Adipocyte (in vitro differentiated cells): Measurements from ENCODE around the gene ABCF1.
A peak's percentile ranks its signal among the peaks of the same experiment; 100 is the strongest.

ENCODE experiments used
- DNase-seq: peaks from one replicate; pipeline ENCODE4 v3.0.0-alpha.2; 2015; ENCODE audit warnings: low read depth
- H3K27me3 ChIP-seq: replicated peaks from 2 replicates; pipeline ENCODE4 v1.7.0; 2013; ENCODE audit warnings: mild to moderate bottlenecking, low read length, moderate library complexity; ENCODE audit not compliant: control insufficient read depth, insufficient read depth
- H3K36me3 ChIP-seq: 2 replicates; pipeline ENCODE4 v1.7.0; 2013; ENCODE audit warnings: low read length, mild to moderate bottlenecking, moderate library complexity; ENCODE audit not compliant: control insufficient read depth, insufficient read depth, severe bottlenecking
- H3K4me1 ChIP-seq: 2 replicates; pipeline ENCODE4 v1.7.0; 2013; ENCODE audit warnings: mild to moderate bottlenecking, low read length, moderate library complexity; ENCODE audit not compliant: control insufficient read depth, insufficient read depth
- H3K4me3 ChIP-seq: 2 replicates; pipeline ENCODE4 v1.7.0; 2013; ENCODE audit warnings: mild to moderate bottlenecking, low read length, moderate library complexity
- H3K9ac ChIP-seq: 2 replicates; pipeline ENCODE4 v1.7.0; 2013; ENCODE audit warnings: mild to moderate bottlenecking, low read length, moderate library complexity
- H3K9me3 ChIP-seq: 2 replicates; pipeline ENCODE4 v1.7.0; 2013; ENCODE audit warnings: mild to moderate bottlenecking, low read length, moderate library complexity; ENCODE audit not compliant: control insufficient read depth

Gene ABCF1

DNA sequence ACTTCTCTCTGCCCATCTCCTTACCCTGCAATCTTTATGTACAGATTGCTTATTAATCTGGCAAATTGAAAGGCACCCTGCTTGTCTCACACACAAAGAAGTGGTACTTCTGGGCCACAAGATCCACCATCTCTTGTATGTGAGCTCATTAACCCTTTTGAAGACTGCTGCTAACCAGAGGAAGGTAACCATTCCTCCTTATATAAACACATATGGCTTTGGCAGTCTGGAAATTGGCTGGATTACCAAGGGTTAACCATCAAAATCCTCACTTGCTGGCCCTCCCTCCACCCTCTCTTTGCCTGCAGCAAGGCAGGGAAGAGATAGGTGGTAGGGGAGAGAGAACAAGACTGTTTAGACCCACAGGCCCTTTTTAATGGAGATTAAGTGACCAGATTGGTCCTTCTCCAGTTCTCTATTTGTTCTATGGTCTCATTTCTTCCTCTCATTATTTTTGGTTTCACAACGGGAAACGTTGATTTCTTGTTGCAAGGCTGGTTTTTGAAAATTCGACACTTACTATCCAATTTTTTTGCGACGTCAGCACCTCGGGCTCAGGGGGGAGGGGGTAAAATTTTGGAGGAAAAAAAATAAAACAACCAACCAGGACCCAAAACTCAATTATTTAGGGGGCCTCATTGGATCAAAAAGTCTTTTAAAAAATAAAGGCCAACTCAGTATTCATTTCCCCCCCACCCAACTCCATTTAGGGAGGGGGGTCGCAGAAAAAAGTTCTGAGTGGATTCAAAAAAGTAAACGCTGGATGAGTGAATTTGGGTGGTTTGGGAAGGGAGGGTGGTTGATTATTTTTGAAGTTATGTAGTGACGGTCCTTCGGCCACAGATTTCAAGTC, 44.9 kb downstream of the ABCF1 start:
- peak; percentile 52 for DNase-seq
- no peaks in the 10 kb centered on the region for H3K27me3 ChIP-seq
- peaks cover 30% of the 10 kb centered on the region for H3K36me3 ChIP-seq
- H3K9me3 ChIP-seq = no peaks in the 10 kb centered on the region
- peaks cover 40% of the 10 kb centered on the region for H3K4me1 ChIP-seq
- peak overlapping the region; percentile 87 for H3K4me3 ChIP-seq
- peak overlapping the region; percentile 98 for H3K9ac ChIP-seq

DNA sequence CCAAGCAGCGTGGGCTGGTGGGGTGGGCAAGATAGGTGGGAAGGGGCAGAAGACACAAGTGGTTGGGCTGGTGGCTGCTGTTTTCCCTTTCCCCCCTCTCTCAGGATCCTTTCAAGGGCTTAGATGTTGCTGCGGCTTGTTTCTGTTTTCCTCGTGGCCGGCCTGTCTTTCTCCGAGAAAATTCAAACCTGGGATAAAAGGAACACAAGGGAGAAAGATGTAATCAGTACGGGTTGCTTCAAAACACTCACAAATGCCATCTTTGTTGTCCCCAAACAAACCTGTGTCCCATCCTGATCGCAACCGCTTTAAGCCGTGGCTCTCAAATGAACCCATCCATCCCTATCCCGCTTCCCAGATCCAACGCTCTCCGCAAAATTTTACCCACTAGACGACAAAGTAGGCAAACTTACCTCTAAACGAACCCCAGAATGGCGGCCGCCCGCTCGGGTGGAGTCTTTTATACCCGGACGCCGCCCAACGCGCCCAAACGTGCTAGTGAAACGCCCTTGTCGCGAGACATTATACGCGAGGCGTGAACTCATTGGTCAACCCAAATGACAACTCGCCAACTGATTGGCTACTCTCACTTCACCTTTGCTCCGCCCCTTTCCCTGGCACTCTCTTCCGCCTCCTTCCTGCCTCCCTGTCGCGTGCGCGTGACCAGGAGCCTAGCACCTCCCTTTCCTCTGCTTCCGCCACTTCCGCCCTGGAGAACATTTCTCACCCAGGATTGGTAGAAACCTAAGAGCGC, 45.7 kb downstream of the ABCF1 start, which contains the start of gene PPP1R10:
Gene PPP1R10 (minus strand): TSS at position 433 of the 754 bp plus-strand sequence. CDS start 7,299 bp downstream, outside the sequence.
- Histone ChIP-seq H3K4me1 (peaks cover 35% of the 10 kb centered on the region), H3K9ac (peak within 1 kb of the TSS; percentile 98), H3K4me3 (peak within 1 kb of the TSS; percentile 95), H3K9me3 (no peaks in the 10 kb centered on the region), H3K36me3 (peaks cover 36% of the 10 kb centered on the region), H3K27me3 (no peaks in the 10 kb centered on the region)
- DNase-seq = peak; percentile 100

DNA sequence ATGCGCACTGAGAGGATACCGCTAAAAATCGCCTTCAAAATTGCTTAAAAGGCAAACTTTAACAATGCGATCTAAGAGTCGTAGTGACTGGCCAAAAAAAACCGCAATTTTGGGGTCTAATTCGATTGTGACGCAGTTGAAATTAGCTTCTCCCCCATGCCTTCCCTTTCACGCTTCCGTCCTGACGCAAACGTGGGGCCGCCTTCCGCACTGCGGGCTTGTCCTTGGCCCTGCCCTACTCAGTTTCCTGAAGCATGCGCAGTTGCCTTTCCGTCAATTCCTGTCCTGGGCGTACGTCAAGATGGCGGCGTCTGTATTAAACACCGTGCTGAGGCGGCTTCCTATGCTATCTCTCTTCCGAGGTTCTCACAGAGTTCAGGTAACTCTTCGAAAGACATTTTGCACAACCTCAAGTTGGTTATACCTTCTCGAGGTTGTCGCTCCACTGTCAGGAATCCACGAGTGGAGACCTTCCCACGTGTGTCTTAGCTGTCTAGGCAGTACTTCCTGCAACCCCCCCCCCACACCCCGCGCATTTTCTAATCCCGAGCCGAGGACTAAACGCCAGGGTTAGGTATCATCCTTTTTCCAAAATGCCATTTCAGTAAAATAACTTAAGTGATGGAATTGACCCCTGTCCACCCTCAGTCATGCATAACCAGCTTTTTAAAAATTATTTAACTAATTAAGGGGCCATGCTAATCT, 46.5 kb downstream of the ABCF1 start, which contains the start of gene MRPS18B:
Gene MRPS18B (plus strand): TSS at position 276 of the 705 bp plus-strand sequence. CDS start 26 bp downstream, at position 302.
- DNase-seq = peak; percentile 99
- Histone ChIP-seq H3K4me1 (peaks cover 28% of the 10 kb centered on the region), H3K4me3 (peak within 1 kb of the TSS; percentile 95), H3K36me3 (peaks cover 42% of the 10 kb centered on the region), H3K27me3 (no peaks in the 10 kb centered on the region), H3K9me3 (no peaks in the 10 kb centered on the region), H3K9ac (peak within 1 kb of the TSS; percentile 98)

DNA sequence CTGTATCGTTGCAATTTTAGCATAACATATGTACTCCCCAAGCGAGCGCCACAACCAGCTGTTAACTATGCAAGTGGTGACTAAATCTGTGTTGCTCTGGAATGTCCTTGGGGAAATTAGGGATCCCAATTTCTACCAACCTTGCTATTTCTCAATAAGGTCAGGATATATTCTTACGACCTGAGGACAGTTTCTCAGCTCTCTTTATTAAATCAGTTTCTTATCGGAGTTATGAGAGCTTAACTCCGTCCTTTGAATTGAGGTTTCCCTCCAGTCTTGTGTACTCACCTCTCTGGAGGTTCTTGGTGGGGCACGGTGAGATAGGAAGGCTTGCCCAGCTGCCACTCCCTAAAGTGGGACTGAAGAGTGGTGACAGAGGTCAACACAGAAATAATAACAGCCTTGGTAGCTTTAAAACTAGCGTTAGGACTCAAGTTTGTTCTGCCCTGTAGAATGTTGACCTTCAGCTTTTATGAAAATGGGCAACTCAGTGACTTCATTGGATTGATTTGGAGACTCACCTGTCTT, 47.1 kb downstream of the ABCF1 start:
- no peaks in the 10 kb centered on the region for H3K27me3 ChIP-seq
- peaks cover 48% of the 10 kb centered on the region for H3K36me3 ChIP-seq
- peak overlapping the region; percentile 95 for H3K4me3 ChIP-seq
- H3K4me1 ChIP-seq = peaks cover 22% of the 10 kb centered on the region
- H3K9ac ChIP-seq = peak overlapping the region; percentile 98
- no peak for DNase-seq
- H3K9me3 ChIP-seq = no peaks in the 10 kb centered on the region

DNA sequence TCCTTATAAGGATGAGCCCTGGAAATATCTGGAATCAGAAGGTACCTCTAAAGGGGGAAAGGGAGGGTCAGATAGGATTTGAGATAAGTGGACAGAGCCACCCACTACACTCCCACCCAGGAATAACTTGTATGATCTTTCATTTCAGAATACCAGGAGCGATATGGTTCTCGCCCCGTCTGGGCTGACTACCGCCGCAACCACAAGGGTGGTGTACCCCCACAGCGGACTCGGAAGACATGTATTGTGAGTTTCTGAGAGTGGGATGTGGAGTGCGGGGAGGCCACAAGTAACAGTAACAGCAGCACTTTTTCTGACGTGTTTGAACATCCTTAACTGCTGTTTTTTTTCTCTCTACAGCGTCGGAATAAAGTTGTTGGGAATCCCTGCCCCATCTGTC, 48.3 kb downstream of the ABCF1 start:
- Histone ChIP-seq H3K9ac (peak overlapping the region; percentile 41), H3K27me3 (no peaks in the 10 kb centered on the region), H3K4me3 (no peak overlapping the region), H3K9me3 (no peaks in the 10 kb centered on the region), H3K36me3 (peaks cover 56% of the 10 kb centered on the region), H3K4me1 (peaks cover 10% of the 10 kb centered on the region)
- no peak for DNase-seq

DNA sequence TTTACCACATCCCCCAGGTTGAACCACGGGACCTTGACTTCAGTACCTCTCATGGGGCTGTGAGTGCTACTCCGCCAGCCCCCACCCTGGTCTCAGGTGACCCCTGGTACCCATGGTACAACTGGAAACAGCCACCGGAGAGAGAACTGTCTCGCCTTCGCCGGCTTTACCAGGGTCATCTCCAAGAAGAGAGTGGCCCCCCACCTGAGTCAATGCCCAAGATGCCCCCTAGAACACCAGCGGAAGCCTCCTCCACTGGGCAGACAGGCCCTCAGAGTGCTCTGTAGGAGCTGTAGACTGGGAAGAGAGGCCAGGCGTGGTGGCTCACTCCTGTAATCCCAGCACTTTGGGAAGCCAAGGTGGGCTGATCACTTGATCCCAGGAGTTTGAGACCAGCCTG, 54.3 kb downstream of the ABCF1 start:
- Histone ChIP-seq H3K9ac (no peak overlapping the region), H3K9me3 (no peaks in the 10 kb centered on the region), H3K4me1 (peaks cover 10% of the 10 kb centered on the region), H3K4me3 (no peak overlapping the region), H3K27me3 (no peaks in the 10 kb centered on the region), H3K36me3 (peaks cover 53% of the 10 kb centered on the region)
- no peak for DNase-seq

DNA sequence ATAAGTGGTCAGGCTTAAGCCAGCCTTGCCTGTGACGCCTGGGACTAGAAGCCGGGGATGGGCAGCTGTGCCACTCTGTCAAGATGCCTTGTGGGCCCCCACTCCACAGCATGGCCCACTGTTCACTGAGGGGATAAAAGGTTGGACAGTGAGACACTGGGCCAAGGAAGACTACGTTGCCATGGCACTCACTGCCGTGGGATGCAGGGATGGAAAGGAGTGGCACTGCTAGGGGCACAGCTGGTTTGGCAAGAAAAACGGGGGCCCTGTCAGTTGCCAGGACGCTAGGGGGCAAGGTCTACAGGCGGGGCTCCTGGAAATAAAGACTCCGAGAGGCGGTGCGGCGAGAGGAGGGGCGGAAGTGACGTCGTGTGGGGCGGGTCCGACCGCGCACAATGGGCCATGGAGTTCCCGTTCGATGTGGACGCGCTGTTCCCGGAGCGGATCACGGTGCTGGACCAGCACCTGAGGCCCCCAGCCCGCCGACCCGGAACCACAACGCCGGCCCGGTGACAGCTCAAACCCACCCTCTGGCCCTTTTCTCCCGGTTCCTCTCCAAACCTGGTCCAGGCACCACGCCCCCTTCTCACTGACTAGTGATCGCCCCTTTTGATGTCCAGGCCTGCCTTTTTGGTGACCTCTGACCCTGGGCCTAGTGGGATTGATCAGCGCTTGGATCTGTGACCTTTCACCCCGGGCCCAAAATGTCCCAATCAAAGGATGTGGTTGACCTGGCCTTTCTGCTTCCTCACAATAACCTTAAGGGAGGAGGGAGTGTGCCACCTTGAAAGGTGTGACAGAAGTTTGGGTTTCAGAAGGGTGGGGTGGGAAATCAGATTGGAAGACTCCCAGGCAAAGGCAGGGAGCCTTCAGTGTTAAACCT, 55.5 kb downstream of the ABCF1 start, which contains the start of gene ATAT1:
Gene ATAT1 (plus strand): TSS at position 391 of the 883 bp plus-strand sequence.
- DNase-seq = peak; percentile 93
- peaks cover 44% of the 10 kb centered on the region for H3K36me3 ChIP-seq

DNA sequence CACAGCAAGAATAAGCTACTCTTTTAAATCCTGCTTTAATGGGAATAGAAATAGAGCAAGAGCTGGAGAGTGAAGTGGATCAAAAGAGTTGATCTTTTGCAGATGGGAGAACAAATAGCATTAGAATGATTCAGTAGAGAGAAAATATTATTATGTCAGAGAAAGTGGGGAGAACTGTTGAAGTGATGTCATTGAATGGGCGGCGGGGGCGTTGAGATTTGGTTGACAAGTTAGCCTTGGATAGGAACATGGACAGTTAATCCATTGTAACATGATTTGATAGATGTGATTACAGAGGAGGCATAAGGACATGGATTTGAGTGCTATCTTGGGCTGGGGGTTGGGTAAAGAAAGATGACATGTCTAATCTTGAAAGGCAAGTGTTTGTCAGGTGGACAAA, 64.6 kb downstream of the ABCF1 start:
- H3K4me1 ChIP-seq = no peaks in the 10 kb centered on the region
- no peak overlapping the region for H3K4me3 ChIP-seq
- H3K9me3 ChIP-seq = no peaks in the 10 kb centered on the region
- no peak overlapping the region for H3K9ac ChIP-seq
- no peaks in the 10 kb centered on the region for H3K27me3 ChIP-seq
- no peak for DNase-seq
- peaks cover 16% of the 10 kb centered on the region for H3K36me3 ChIP-seq

More for the DNA sequence above, 55.5 kb downstream of the ABCF1 start, which contains the start of gene ATAT1:
- no peaks in the 10 kb centered on the region for H3K27me3 ChIP-seq
- H3K4me1 ChIP-seq = peaks cover 10% of the 10 kb centered on the region
- peak within 1 kb of the TSS; percentile 90 for H3K9ac ChIP-seq
- peak within 1 kb of the TSS; percentile 86 for H3K4me3 ChIP-seq
- H3K9me3 ChIP-seq = no peaks in the 10 kb centered on the region

DNA sequence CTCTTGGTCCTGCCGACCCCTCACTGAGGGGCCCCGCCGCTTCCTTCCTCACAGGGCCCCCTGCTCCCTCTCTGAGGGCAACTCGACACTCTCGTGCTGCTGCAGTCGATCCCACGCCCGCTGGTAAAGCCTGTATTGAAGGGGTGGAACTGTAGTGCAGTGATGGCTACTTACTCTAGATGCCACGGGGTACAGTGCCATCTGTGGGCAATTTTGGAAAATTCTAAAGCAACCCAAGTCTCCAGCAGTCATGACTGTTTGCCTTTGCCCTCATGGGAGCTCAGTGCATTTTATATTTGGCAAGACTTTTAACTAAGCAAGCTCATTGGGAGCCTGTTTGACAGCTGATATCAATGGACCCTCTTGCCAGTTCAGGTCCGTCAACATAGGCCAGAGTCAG, 69.2 kb downstream of the ABCF1 start:
- no peak overlapping the region for H3K4me3 ChIP-seq
- DNase-seq = no peak
- no peaks in the 10 kb centered on the region for H3K4me1 ChIP-seq
- no peaks in the 10 kb centered on the region for H3K9me3 ChIP-seq
- no peak overlapping the region for H3K9ac ChIP-seq
- H3K36me3 ChIP-seq = peaks cover 31% of the 10 kb centered on the region
- no peaks in the 10 kb centered on the region for H3K27me3 ChIP-seq

DNA sequence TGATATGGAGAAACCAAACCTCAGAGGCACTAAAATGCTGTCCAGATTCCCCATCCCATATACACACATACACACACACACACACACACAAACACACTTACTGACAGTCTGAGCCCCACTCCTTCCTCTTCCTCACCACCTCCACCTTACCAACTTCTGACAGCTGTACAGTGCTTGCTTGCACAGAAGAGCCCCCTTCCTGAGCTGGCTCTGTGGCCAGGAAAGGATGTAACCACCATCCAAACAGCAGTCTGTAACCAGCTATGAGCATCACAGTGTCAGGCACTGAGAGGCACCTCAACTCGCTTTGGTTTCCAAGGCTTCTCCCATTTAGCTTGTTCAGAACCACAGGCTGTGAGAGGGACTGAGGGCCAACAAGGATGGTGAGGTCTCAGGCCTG, 69.8 kb downstream of the ABCF1 start:
- DNase-seq = no peak
- Histone ChIP-seq H3K9me3 (no peaks in the 10 kb centered on the region), H3K4me3 (no peak overlapping the region), H3K27me3 (no peaks in the 10 kb centered on the region), H3K36me3 (peaks cover 31% of the 10 kb centered on the region), H3K4me1 (no peaks in the 10 kb centered on the region), H3K9ac (no peak overlapping the region)
